ENCODE data around the gene PRKD3.

PRKD3 gene

GRCh38 chr2:37357530-37357929 is 32.9 kb upstream of the PRKD3 start:
- TF ChIP-seq FOXP2 (optimal IDR thresholded peaks at IDR 0.05; ENCODE audit: borderline replicate concordance, extremely low read depth, extremely low read length, insufficient read depth), result no peak
- no peak for TF ChIP-seq SIN3A (IDR thresholded peaks at IDR 0.05; ENCODE audit: borderline replicate concordance, insufficient read depth, low read length)

GRCh38 chr2:37357069-37357468 is 32.4 kb upstream of the PRKD3 start:
- TF ChIP-seq SIN3A (IDR thresholded peaks at IDR 0.05; ENCODE audit: borderline replicate concordance, insufficient read depth, low read length) (no peak), POLR2AphosphoS5 (IDR thresholded peaks at IDR 0.05; ENCODE audit: low read depth, low read length) (no peak), FOXP2 (optimal IDR thresholded peaks at IDR 0.05; ENCODE audit: borderline replicate concordance, extremely low read depth, extremely low read length, insufficient read depth) (no peak), TAF1 (IDR thresholded peaks at IDR 0.05; ENCODE audit: borderline replicate concordance, insufficient read depth, low read length) (no peak)
- TF ChIP-seq, protein P1, sequence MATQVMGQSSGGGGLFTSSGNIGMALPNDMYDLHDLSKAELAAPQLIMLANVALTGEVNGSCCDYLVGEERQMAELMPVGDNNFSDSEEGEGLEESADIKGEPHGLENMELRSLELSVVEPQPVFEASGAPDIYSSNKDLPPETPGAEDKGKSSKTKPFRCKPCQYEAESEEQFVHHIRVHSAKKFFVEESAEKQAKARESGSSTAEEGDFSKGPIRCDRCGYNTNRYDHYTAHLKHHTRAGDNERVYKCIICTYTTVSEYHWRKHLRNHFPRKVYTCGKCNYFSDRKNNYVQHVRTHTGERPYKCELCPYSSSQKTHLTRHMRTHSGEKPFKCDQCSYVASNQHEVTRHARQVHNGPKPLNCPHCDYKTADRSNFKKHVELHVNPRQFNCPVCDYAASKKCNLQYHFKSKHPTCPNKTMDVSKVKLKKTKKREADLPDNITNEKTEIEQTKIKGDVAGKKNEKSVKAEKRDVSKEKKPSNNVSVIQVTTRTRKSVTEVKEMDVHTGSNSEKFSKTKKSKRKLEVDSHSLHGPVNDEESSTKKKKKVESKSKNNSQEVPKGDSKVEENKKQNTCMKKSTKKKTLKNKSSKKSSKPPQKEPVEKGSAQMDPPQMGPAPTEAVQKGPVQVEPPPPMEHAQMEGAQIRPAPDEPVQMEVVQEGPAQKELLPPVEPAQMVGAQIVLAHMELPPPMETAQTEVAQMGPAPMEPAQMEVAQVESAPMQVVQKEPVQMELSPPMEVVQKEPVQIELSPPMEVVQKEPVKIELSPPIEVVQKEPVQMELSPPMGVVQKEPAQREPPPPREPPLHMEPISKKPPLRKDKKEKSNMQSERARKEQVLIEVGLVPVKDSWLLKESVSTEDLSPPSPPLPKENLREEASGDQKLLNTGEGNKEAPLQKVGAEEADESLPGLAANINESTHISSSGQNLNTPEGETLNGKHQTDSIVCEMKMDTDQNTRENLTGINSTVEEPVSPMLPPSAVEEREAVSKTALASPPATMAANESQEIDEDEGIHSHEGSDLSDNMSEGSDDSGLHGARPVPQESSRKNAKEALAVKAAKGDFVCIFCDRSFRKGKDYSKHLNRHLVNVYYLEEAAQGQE (IDR thresholded peaks at IDR 0.05; ENCODE audit: insufficient read depth in 1 of 2, low read depth in 2 of 2, low read length in 2 of 2), result no peak

GRCh38 chr2:37356299-37356698 is 31.7 kb upstream of the PRKD3 start:
- TF ChIP-seq, protein P1 (IDR thresholded peaks at IDR 0.05; ENCODE audit: insufficient read depth in 1 of 2, low read depth in 2 of 2, low read length in 2 of 2), result no peak
- TF ChIP-seq TAF1 (IDR thresholded peaks at IDR 0.05; ENCODE audit: borderline replicate concordance, insufficient read depth, low read length), result no peak
- TF ChIP-seq FOXP2 (optimal IDR thresholded peaks at IDR 0.05; ENCODE audit: borderline replicate concordance, extremely low read depth, extremely low read length, insufficient read depth), result no peak
- TF ChIP-seq SIN3A (IDR thresholded peaks at IDR 0.05; ENCODE audit: borderline replicate concordance, insufficient read depth, low read length), result no peak

- no peak for TF ChIP-seq SIN3A (IDR thresholded peaks at IDR 0.05; ENCODE audit: borderline replicate concordance, insufficient read depth, low read length)
- TF ChIP-seq, protein P1 (IDR thresholded peaks at IDR 0.05; ENCODE audit: insufficient read depth in 1 of 2, low read depth in 2 of 2, low read length in 2 of 2), result no peak
- no peak for TF ChIP-seq TAF1 (IDR thresholded peaks at IDR 0.05; ENCODE audit: borderline replicate concordance, insufficient read depth, low read length)
- TF ChIP-seq FOXP2 (optimal IDR thresholded peaks at IDR 0.05; ENCODE audit: borderline replicate concordance, extremely low read depth, extremely low read length, insufficient read depth), result no peak
- TF ChIP-seq POLR2AphosphoS5 (IDR thresholded peaks at IDR 0.05; ENCODE audit: low read depth, low read length), result no peak
These were observed 31.1 kb upstream of the PRKD3 start for GRCh38 chr2:37355735-37356134.

GRCh38 chr2:37354531-37354930 is 29.9 kb upstream of the PRKD3 start:
- TF ChIP-seq POLR2AphosphoS5 (IDR thresholded peaks at IDR 0.05; ENCODE audit: low read depth, low read length) (no peak), FOXP2 (optimal IDR thresholded peaks at IDR 0.05; ENCODE audit: borderline replicate concordance, extremely low read depth, extremely low read length, insufficient read depth) (no peak), SIN3A (IDR thresholded peaks at IDR 0.05; ENCODE audit: borderline replicate concordance, insufficient read depth, low read length) (no peak), TAF1 (IDR thresholded peaks at IDR 0.05; ENCODE audit: borderline replicate concordance, insufficient read depth, low read length) (no peak)
- TF ChIP-seq, protein P1 (IDR thresholded peaks at IDR 0.05; ENCODE audit: insufficient read depth in 1 of 2, low read depth in 2 of 2, low read length in 2 of 2), result no peak
